Kidney (tissue), 14 donors: Measurements from ENCODE around the gene RASGRF2. TPM values are rescaled to one million over a fixed set of nuclear protein-coding genes. Genes with fewer than 3 reads are reported as not detected.

Source experiments
- DNase-seq, 5 donors: peaks; one replicate each; pipeline ENCODE4 v3.0.0-alpha.2; 2013 to 2020
- FAIRE-seq: peaks from 2 replicates; lab custom pipeline; 2012; peaks lifted over from hg19 to GRCh38; lab: Jason Lieb, UNC
- H3K27ac ChIP-seq, 2 donors: one replicate each; pipeline ENCODE4 v1.7.0; 2013; ENCODE audit warnings: low read depth in 2 of 2, low read length in 2 of 2, inconsistent platforms in 1 of 2
- H3K27me3 ChIP-seq: one replicate; pipeline ENCODE4 v1.7.1; 2013; ENCODE audit warnings: low read length, inconsistent platforms; ENCODE audit not compliant: control insufficient read depth, insufficient read depth
- H3K36me3 ChIP-seq, 3 donors: one replicate each; pipeline versions ENCODE4 v1.7.0 to v1.7.1; 2013; ENCODE audit warnings: low read length in 3 of 3, control low read depth in 1 of 3, inconsistent platforms in 1 of 3; ENCODE audit not compliant: insufficient read depth in 3 of 3, control insufficient read depth in 2 of 3
- H3K4me1 ChIP-seq, 3 donors: one replicate each; pipeline versions ENCODE4 v1.7.0 to v1.7.1; 2013; ENCODE audit warnings: low read length in 3 of 3, inconsistent platforms in 1 of 3, low read depth in 1 of 3; ENCODE audit not compliant: control insufficient read depth in 2 of 3, insufficient read depth in 2 of 3
- H3K4me3 ChIP-seq, 3 donors: one replicate each; pipeline versions ENCODE4 v1.7.0 to v1.8.1; 2013; ENCODE audit warnings: low read length in 3 of 3, control low read depth in 1 of 3, inconsistent platforms in 1 of 3
- H3K9ac ChIP-seq, 3 donors: one replicate each; pipeline versions ENCODE4 v1.7.0 to v1.7.1; 2013; ENCODE audit warnings: low read length in 3 of 3, control low read depth in 1 of 3, inconsistent platforms in 1 of 3
- H3K9me3 ChIP-seq, 3 donors: one replicate each; pipeline versions ENCODE4 v1.7.0 to v1.7.1; 2013; ENCODE audit warnings: low read length in 3 of 3, control low read depth in 1 of 3, inconsistent platforms in 1 of 3; ENCODE audit not compliant: control insufficient read depth in 2 of 3, insufficient read depth in 1 of 3
- CTCF ChIP-seq: IDR thresholded peaks from 3 replicates; pipeline ENCODE4 v1.5.1; 2012; ENCODE audit warnings: mild to moderate bottlenecking, moderate library complexity, borderline replicate concordance; ENCODE audit not compliant: insufficient read depth; ENCODE audit errors: extremely low read depth
- intact Hi-C: fragments of 100-400 bp; cut with DNase I; formaldehyde crosslinking; loops from one replicate; pipeline ENCODE4 v1.11.1; 2022
- polyA plus RNA-seq: library from polyadenylated mRNA; stranded (reverse); fragments of 350-450 nt; fragmentation: Illumina TruSeq; extraction: RNeasy Lipid Tissue Mini Kit (QIAGEN cat#74804); gene quantifications from one replicate; pipeline ENCODE4 v1.2.3, GENCODE V29; 2014; ENCODE audit warnings: low read depth, low replicate concordance; ENCODE audit not compliant: insufficient read depth
- total RNA-seq: library from RNA; stranded (reverse); fragmentation: NEBNext Ultra II Directional; extraction: Animal tissue kit (Norgen Biotek cat#: 25700); gene quantifications from one replicate; pipeline ENCODE4 v1.2.1, GENCODE V29; 2021
- donor health status: control.
- donor health status: control.
- donor health status: control.
- donor health status: control.
- donor health status: control.
- donor health status: DM: yes; HTN: yes; CAD: no.
- donor health status: Normal renal cell carcinoma (clear cell type).

Gene RASGRF2
- total and polyA plus RNA-seq, 2 donors from 2014 or later: 4.9 to 14.7 TPM

GRCh38 chr5:80985600-80986228 is 25.6 kb downstream of the RASGRF2 start:
- intact Hi-C loops: no loop called here
- no peaks in the 10 kb centered on the region for H3K36me3 ChIP-seq
- no peaks in the 10 kb centered on the region for H3K9me3 ChIP-seq
- H3K4me3 ChIP-seq: no peak overlapping the region
- no peak overlapping the region for H3K9ac ChIP-seq
- H3K4me1 ChIP-seq: no peaks in the 10 kb centered on the region
- peak; percentile 15 for FAIRE-seq
- no peak for TF ChIP-seq CTCF
- no peaks in the 10 kb centered on the region for H3K27me3 ChIP-seq
- H3K27ac ChIP-seq: peak overlapping the region; percentile 28 to 76
- peak in 1 of 5 donors; percentile 31 for DNase-seq

DNA sequence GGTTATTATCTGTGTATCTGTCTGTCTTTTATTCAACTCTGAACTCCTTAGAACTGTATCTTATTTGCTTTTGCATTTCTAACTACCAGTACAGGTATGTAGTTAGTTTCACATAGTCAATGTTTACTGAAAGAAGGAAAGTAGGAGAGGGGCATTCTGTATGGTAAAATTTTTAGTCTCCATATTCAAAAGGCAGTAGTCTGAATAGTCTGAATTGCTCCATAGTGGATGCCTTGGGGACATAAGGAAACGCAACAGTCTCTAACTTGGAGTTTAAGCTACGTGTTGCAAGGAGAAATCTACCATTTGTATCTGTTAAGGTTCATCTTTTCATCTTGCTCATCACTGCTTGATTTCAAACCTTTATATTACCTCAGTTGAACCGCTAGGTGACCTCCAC is 26.2 kb downstream of the RASGRF2 start:
- peak overlapping the region in 1 of 2 donors; percentile 10 for H3K27ac ChIP-seq
- intact Hi-C loops: no loop called here
- FAIRE-seq (no peak), DNase-seq (no peak)
- H3K9me3 ChIP-seq: no peaks in the 10 kb centered on the region
- H3K9ac ChIP-seq: no peak overlapping the region
- no peak overlapping the region for H3K4me3 ChIP-seq
- no peaks in the 10 kb centered on the region for H3K4me1 ChIP-seq
- no peaks in the 10 kb centered on the region for H3K27me3 ChIP-seq
- H3K36me3 ChIP-seq: no peaks in the 10 kb centered on the region
- TF ChIP-seq CTCF: no peak

DNA sequence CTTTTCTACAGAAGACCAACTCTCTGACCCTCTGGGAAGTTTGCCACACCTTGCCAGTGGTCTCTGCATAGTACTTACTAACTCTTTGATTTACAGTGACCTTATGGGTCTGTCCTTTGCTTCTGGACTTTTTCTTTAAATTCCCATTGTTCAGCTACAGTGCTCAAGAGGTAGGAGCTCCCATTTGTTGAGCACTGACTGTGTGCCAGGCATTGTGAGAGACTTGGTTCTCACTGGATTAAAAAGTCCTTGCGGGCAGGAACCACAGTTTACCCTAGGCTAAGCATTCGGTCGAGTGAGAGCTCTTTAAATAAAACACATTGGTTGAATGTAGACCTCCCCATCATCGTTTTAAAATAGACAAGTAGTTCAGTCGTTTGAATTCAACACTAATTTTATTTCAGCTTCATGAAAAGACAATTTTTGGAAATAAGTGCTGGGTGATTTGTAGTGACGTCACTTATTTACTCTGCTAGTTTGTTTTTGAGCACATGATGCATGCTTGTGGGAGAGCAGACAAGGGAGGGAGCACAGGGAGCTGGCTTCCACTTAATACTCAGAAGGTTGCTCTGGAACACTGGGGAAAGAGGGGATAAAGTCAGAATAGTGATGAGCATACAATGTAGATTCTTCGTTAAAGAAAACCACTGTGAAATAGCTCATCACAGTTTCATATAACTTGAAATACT is 27.1 kb downstream of the RASGRF2 start:
- H3K9ac ChIP-seq: no peak overlapping the region
- intact Hi-C loops: no loop called here
- no peak for FAIRE-seq
- H3K36me3 ChIP-seq: no peaks in the 10 kb centered on the region
- no peaks in the 10 kb centered on the region for H3K27me3 ChIP-seq
- no peak overlapping the region for H3K4me3 ChIP-seq
- no peak for TF ChIP-seq CTCF
- no peaks in the 10 kb centered on the region for H3K9me3 ChIP-seq
- peak overlapping the region; percentile 10 to 32 for H3K27ac ChIP-seq
- no peaks in the 10 kb centered on the region for H3K4me1 ChIP-seq
- no peak for DNase-seq
